SK-N-SH treated with all-trans-retinoic acid at 6 μM for 48 hours (cell line): ENCODE results near the gene FGF2.

ENCODE experiments used
- ARNTL ChIP-seq: fragments of 450-650 bp; formaldehyde crosslinking; IDR thresholded peaks from 2 replicates; pipeline ENCODE4 v1.5.0; 2020; ENCODE audit warnings: low read depth, mild to moderate bottlenecking, moderate library complexity, borderline replicate concordance
- ESRRG ChIP-seq: fragments of 250-450 bp; sonication (Bioruptor Pico); IDR thresholded peaks from 2 replicates; pipeline ENCODE4 v1.6.1; 2021; ENCODE audit warnings: mild to moderate bottlenecking
- POU6F1 ChIP-seq: fragments of 250-450 bp; sonication (Bioruptor Pico); IDR thresholded peaks from 2 replicates; pipeline ENCODE4 v1.8.0; 2021; ENCODE audit warnings: low read depth, mild to moderate bottlenecking, moderate library complexity, borderline replicate concordance
- RARB ChIP-seq: fragments of 250-450 bp; sonication (Bioruptor Pico); IDR thresholded peaks from 2 replicates; pipeline ENCODE4 v1.8.0; 2021; ENCODE audit warnings: mild to moderate bottlenecking, moderate library complexity
- SNAI2 ChIP-seq: fragments of 250-450 bp; sonication (Bioruptor Pico); IDR thresholded peaks from 2 replicates; pipeline ENCODE4 v1.5.0; 2020; ENCODE audit warnings: mild to moderate bottlenecking, moderate library complexity
- TCF4 ChIP-seq: fragments of 250-450 bp; sonication (Bioruptor Pico); IDR thresholded peaks from 2 replicates; pipeline ENCODE4 v1.8.0; 2021; ENCODE audit warnings: mild to moderate bottlenecking, moderate library complexity, borderline replicate concordance
- TOX ChIP-seq: fragments of 250-450 bp; sonication (Bioruptor Pico); IDR thresholded peaks from 2 replicates; pipeline ENCODE4 v1.8.0; 2021; ENCODE audit warnings: mild to moderate bottlenecking, moderate library complexity, borderline replicate concordance
- ZC3H10 ChIP-seq: fragments of 250-450 bp; sonication (Bioruptor Pico); IDR thresholded peaks from 2 replicates; pipeline ENCODE4 v1.5.1; 2021; ENCODE audit warnings: mild to moderate bottlenecking, moderate library complexity
- ZFP30 ChIP-seq: fragments of 450-650 bp; formaldehyde crosslinking; IDR thresholded peaks from 2 replicates; pipeline ENCODE4 v1.5.0; 2022; ENCODE audit warnings: mild to moderate bottlenecking, moderate library complexity
- ZNF70 ChIP-seq: fragments of 450-650 bp; formaldehyde crosslinking; IDR thresholded peaks from 2 replicates; pipeline ENCODE4 v1.5.0; 2020; ENCODE audit warnings: mild to moderate bottlenecking, moderate library complexity
- ZNF8 ChIP-seq: fragments of 450-650 bp; formaldehyde crosslinking; IDR thresholded peaks from 2 replicates; pipeline ENCODE4 v1.5.0; 2020; ENCODE audit warnings: mild to moderate bottlenecking, moderate library complexity
- TF ChIP-seq, protein P1 (sequence below): fragments of 250-450 bp; sonication (Bioruptor Pico); IDR thresholded peaks from 2 replicates; pipeline ENCODE4 v1.5.1; 2020; ENCODE audit warnings: low read depth, mild to moderate bottlenecking, moderate library complexity
- TF ChIP-seq, protein P2 (sequence below): fragments of 250-450 bp; sonication (Bioruptor Pico); IDR thresholded peaks from 2 replicates; pipeline ENCODE4 v1.8.0; 2020; ENCODE audit warnings: mild to moderate bottlenecking, moderate library complexity, borderline replicate concordance

DNA sequence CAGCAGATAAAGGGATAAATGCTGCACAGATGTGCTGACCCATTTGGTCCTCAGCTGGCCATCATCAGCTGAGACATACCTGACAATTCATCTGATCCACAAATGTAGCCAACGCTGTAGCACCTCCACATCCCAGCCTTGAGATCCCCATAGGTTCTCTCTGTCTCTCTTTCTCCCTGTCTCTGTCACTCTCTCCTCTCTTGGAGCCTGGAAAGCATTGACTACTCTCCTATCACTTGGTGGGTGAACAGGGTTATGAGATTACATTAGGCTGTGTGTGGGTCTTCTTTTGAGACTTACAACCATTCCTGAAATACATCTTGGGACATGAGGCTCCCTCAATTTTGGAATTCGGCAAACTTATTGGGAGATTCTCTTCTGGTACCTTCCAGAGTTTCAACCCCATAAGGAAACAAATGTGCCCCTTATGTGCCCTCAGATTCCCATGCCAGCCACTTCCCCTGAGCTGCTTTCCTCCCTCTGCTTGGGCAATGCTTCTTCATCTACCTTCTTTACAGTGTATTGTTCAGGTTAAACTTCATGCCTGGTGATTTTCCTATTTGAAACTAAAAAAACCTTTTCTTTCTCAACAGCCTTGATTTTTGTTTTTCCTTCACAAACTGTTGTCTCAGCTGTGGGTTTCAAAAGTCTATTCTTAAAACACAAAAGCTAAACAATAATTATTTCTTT is 29.1 kb upstream of the FGF2 start:
- TF ChIP-seq POU6F1 (no peak), ZNF8 (CRISPR knock-in tag) (no peak), ESRRG (no peak), RARB (CRISPR knock-in tag) (no peak), ZFP30 (no peak), TOX (CRISPR knock-in tag) (no peak), TCF4 (CRISPR knock-in tag) (no peak), SNAI2 (CRISPR knock-in tag) (no peak), ARNTL (CRISPR knock-in tag) (no peak), ZC3H10 (CRISPR knock-in tag) (no peak), ZNF70 (CRISPR knock-in tag) (no peak)
- TF ChIP-seq, protein P1, sequence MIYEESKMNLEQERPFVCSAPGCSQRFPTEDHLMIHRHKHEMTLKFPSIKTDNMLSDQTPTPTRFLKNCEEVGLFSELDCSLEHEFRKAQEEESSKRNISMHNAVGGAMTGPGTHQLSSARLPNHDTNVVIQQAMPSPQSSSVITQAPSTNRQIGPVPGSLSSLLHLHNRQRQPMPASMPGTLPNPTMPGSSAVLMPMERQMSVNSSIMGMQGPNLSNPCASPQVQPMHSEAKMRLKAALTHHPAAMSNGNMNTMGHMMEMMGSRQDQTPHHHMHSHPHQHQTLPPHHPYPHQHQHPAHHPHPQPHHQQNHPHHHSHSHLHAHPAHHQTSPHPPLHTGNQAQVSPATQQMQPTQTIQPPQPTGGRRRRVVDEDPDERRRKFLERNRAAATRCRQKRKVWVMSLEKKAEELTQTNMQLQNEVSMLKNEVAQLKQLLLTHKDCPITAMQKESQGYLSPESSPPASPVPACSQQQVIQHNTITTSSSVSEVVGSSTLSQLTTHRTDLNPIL (CRISPR knock-in tag): no peak
- TF ChIP-seq, protein P2, sequence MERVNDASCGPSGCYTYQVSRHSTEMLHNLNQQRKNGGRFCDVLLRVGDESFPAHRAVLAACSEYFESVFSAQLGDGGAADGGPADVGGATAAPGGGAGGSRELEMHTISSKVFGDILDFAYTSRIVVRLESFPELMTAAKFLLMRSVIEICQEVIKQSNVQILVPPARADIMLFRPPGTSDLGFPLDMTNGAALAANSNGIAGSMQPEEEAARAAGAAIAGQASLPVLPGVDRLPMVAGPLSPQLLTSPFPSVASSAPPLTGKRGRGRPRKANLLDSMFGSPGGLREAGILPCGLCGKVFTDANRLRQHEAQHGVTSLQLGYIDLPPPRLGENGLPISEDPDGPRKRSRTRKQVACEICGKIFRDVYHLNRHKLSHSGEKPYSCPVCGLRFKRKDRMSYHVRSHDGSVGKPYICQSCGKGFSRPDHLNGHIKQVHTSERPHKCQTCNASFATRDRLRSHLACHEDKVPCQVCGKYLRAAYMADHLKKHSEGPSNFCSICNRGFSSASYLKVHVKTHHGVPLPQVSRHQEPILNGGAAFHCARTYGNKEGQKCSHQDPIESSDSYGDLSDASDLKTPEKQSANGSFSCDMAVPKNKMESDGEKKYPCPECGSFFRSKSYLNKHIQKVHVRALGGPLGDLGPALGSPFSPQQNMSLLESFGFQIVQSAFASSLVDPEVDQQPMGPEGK: no peak
